Upper lobe of left lung (tissue), 6 donors: ENCODE data around the gene SLC17A9. TPM values are rescaled to one million over a fixed set of nuclear protein-coding genes. Genes with fewer than 3 reads are reported as not detected.
A peak's percentile ranks its signal among the peaks of the same experiment; 100 is the strongest.

Source experiments
- ATAC-seq, 2 donors: fragments of 200-7000 bp; cut with Tn5 transposase; one replicate each; pipeline ENCODE4 v1.9.1; 2022; ENCODE audit warnings: mild to moderate bottlenecking in 2 of 2, moderate library complexity in 2 of 2; ENCODE audit not compliant: low FRiP score in 2 of 2
- DNase-seq, 2 donors: peaks; one replicate each; pipeline ENCODE4 v3.0.0-alpha.2; 2019 to 2020
- H3K27ac ChIP-seq, 4 donors: fragments of 200-600 bp; sonication (generic); one replicate each; pipeline ENCODE4 v1.5.1; 2016 to 2019
- H3K27me3 ChIP-seq, 4 donors: fragments of 200-600 bp; sonication (generic); one replicate each; pipeline ENCODE4 v1.5.1; 2017 to 2019
- H3K36me3 ChIP-seq, 4 donors: fragments of 200-600 bp; sonication (generic); one replicate each; pipeline ENCODE4 v1.5.1; 2016 to 2019
- H3K4me1 ChIP-seq, 4 donors: fragments of 200-600 bp; sonication (generic); one replicate each; pipeline ENCODE4 v1.5.1; 2018 to 2019
- H3K4me3 ChIP-seq, 4 donors: fragments of 200-600 bp; sonication (generic); one replicate each; pipeline ENCODE4 v1.5.1; 2017 to 2019; ENCODE audit warnings: mild to moderate bottlenecking in 2 of 4, moderate library complexity in 1 of 4
- H3K9me3 ChIP-seq, 4 donors: fragments of 200-600 bp; sonication (generic); one replicate each; pipeline ENCODE4 v1.5.1; 2018 to 2019
- EP300 ChIP-seq, 4 donors: sonication (generic); formaldehyde crosslinking; IDR thresholded peaks; one replicate each; pipeline ENCODE4 v1.5.1; 2017; ENCODE audit warnings: antibody characterized with exemption in 4 of 4, control low read depth in 2 of 4
- POLR2A ChIP-seq, 4 donors: fragments of 450-650 bp; IDR thresholded peaks; one replicate each; pipeline ENCODE4 v1.5.1; 2016 to 2017; ENCODE audit warnings: antibody characterized with exemption in 4 of 4, mild to moderate bottlenecking in 2 of 4
- POLR2AphosphoS5 ChIP-seq, 2 donors: sonication (generic); formaldehyde crosslinking; IDR thresholded peaks; one replicate each; pipeline ENCODE4 v1.5.1; 2017; ENCODE audit warnings: antibody characterized with exemption in 2 of 2
- WGBS, 2 donors: methylation state at CpG; one replicate each; pipeline ENCODE4 v1.1.5; 2017 to 2018; 5-methylcytosine and 5-hydroxymethylcytosine counted together
- total RNA-seq, 6 donors: library from RNA; depleted of rRNA in 4 of 6; stranded (reverse); fragments of >200 nt in 4 of 6; gene quantifications; one replicate each; pipeline versions ENCODE4 v1.1.0 to v1.2.1, GENCODE V29; 2016 to 2021
- TF ChIP-seq, protein P1 (sequence below), 6 experiments: fragments of 450-650 bp in 4 of 6; fragments of 200-600 bp in 2 of 6; sonication (generic) in 2 of 6; IDR thresholded peaks; one replicate each; pipeline ENCODE4 v1.5.1; 2016 to 2019; ENCODE audit warnings: antibody characterized with exemption in 6 of 6
- donor health status: DM: no; HTN: no; CAD: no; lungs with moderate emphysema.
- donor health status: DM: no; HTN: yes; CAD: no; lungs with severe emphysema.

The SLC17A9 gene
- total RNA-seq, 6 donors from 2014 or later = 3.8 to 18.5 (median 14.4) TPM

DNA sequence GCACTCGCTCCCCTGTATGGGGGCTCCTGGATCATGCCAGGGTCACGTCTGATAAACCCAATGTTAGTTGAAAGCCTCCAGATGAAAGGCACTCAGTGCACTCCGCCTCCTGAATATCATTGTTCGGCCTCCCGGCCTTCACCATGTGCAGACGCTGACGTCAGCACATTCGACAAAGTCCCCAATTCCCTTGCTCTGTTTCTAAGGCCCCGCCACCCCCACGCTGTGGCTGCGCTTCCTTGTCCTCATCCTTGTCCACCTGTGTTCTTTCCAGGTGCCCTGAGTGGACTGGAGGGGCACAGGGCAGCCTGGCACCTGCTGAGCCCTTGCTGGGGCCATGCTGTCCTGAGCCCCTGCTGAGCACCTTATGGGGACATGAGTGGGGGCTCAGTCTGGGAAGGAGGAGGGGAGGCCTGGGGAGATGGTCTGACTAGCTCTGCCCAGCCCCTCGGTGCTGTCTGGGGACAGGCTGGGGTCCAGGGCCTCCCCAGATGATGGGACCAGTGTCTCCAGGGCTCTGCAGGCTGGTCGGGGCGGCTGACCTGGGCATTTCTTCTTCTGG is 64.1 kb downstream of the SLC17A9 start:
- DNase-seq (no peak), ATAC-seq (peak in 1 of 2 donors; percentile 26)
- H3K36me3 ChIP-seq = no peaks in the 10 kb centered on the region
- H3K4me1 ChIP-seq = no peaks in the 10 kb centered on the region
- H3K27ac ChIP-seq = no peak overlapping the region
- TF ChIP-seq EP300 (IDR thresholded peaks at IDR 0.05) = no peak
- peaks cover 0 to 32% (median 8%) of the 10 kb centered on the region in 4 donors for H3K27me3 ChIP-seq
- H3K9me3 ChIP-seq = peaks cover 0 to 8% (median 2%) of the 10 kb centered on the region in 4 donors
- WGBS, 2 donors = 72 to 74% methylated on average over 11 to 14 of the region's 14 CpGs
- H3K4me3 ChIP-seq = no peak overlapping the region

DNA sequence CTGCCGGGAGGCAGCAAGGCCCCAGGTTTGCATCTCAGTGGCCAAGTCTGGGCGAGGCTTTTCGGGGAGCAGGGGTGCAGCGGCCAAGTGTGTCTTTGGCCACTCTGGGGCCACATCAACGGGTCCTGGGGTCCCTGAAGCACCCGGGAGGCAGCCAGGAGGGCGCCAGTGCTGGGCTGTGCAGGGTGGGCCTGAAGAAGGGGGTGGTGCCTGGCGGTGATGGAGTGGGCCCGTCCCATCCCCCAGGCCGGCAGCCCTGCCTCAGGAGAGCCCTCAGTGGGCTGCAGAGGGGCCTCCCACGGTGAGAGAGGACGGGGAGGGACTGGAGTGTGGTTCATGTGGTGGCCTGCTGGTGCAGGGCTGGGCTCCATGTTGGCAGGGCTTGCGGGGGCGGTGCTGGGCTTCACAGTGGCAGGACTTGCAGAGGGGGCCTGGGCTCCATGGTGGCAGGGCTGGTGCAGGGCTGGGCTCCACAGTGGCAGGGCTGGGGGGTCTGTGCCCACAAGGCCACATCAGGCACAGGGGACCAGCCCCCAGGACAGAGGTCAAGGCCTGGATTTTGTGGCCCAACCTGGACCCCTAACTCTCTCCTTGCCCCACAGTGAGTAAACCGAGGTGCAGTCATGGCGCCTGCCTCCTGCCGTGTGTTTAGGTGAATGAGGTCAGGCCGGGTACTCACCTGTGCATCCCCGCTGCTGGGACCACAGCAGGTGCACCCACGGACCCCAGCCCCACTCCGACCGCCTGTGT is 64.7 kb downstream of the SLC17A9 start:
- WGBS, 2 donors = 53 to 72% methylated on average over 7 to 22 of the region's 22 CpGs
- no peak for ATAC-seq
- H3K4me3 ChIP-seq = no peak overlapping the region
- no peaks in the 10 kb centered on the region for H3K36me3 ChIP-seq
- no peak overlapping the region for H3K27ac ChIP-seq
- peaks cover 0 to 32% (median 8%) of the 10 kb centered on the region in 4 donors for H3K27me3 ChIP-seq
- peaks cover 0 to 8% (median 2%) of the 10 kb centered on the region in 4 donors for H3K9me3 ChIP-seq
- H3K4me1 ChIP-seq = no peaks in the 10 kb centered on the region
- DNase-seq = peak in 1 of 2 donors; percentile 68
- TF ChIP-seq POLR2A (IDR thresholded peaks at IDR 0.05) (no peak), EP300 (IDR thresholded peaks at IDR 0.05) (no peak), POLR2AphosphoS5 (IDR thresholded peaks at IDR 0.05) (no peak)
- TF ChIP-seq, protein P1, sequence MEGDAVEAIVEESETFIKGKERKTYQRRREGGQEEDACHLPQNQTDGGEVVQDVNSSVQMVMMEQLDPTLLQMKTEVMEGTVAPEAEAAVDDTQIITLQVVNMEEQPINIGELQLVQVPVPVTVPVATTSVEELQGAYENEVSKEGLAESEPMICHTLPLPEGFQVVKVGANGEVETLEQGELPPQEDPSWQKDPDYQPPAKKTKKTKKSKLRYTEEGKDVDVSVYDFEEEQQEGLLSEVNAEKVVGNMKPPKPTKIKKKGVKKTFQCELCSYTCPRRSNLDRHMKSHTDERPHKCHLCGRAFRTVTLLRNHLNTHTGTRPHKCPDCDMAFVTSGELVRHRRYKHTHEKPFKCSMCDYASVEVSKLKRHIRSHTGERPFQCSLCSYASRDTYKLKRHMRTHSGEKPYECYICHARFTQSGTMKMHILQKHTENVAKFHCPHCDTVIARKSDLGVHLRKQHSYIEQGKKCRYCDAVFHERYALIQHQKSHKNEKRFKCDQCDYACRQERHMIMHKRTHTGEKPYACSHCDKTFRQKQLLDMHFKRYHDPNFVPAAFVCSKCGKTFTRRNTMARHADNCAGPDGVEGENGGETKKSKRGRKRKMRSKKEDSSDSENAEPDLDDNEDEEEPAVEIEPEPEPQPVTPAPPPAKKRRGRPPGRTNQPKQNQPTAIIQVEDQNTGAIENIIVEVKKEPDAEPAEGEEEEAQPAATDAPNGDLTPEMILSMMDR (IDR thresholded peaks at IDR 0.05) = no peak

DNA sequence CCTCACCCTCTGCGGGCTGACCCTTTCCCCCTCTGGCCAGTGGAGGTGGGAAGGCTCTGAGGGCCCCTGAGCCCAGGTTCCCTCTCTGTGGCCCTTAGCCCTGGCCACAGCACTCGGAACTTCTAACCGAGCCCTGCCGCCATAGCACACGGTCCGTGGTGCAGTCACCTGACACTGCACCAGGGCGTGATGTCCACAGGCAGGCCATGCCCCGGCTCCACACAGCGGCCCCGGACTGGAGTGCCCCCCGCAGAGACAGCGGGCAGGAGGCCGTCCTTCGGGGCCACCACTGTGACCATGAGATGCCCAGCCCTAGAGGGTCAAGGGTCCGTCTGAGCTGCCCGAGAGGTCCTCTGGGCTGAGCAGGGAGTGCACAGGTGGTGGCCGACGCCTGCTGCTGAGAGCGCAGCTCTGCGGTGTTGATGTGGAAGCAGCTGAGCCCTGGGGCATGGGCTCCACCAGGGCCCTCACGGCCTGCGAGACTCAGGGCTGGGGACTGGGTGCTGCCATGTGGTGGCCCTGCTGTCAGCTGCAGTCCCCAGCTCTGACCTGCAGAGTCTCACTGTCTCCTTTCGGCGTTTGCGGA is 65.4 kb downstream of the SLC17A9 start:
- DNase-seq (peak in 1 of 2 donors; percentile 73), ATAC-seq (peak in 1 of 2 donors; percentile 6)
- H3K4me3 ChIP-seq = no peak overlapping the region
- peaks cover 0 to 4% (median 2%) of the 10 kb centered on the region in 4 donors for H3K9me3 ChIP-seq
- H3K36me3 ChIP-seq = no peaks in the 10 kb centered on the region
- no peak overlapping the region for H3K27ac ChIP-seq
- no peaks in the 10 kb centered on the region for H3K4me1 ChIP-seq
- no peak for TF ChIP-seq POLR2A (IDR thresholded peaks at IDR 0.05)
- TF ChIP-seq EP300 (IDR thresholded peaks at IDR 0.05) = no peak
- TF ChIP-seq POLR2AphosphoS5 (IDR thresholded peaks at IDR 0.05) = no peak
- TF ChIP-seq, protein P1 (IDR thresholded peaks at IDR 0.05) = no peak
- peaks cover 0 to 32% (median 8%) of the 10 kb centered on the region in 4 donors for H3K27me3 ChIP-seq
- 85 to 89% methylated on average over 15 to 19 of the region's 25 CpGs for WGBS, 2 donors

Other genes starting within 250 kb of the SLC17A9 start
- 1 to 10 TPM in 1 of 6 donors, under 1 TPM in 4, not detected in 1; 0.20 to 1.4 (median 0.26) TPM for gene NTSR1, start 243.9 kb upstream of the SLC17A9 start, total RNA-seq
- 10 to 100 TPM in 2 of 6 donors, 1 to 10 TPM in 4; 6.4 to 22.0 (median 8.5) TPM for gene MRGBP, start 156.2 kb upstream of the SLC17A9 start, total RNA-seq
- 100 to 1,000 TPM in 2 of 6 donors, 10 to 100 TPM in 4; 63.8 to 166 (median 74.9) TPM for gene OGFR, start 147.9 kb upstream of the SLC17A9 start, total RNA-seq
- gene COL9A3, start 135.7 kb upstream of the SLC17A9 start, total RNA-seq = 1 to 10 TPM in 4 of 6 donors, under 1 TPM in 1, not detected in 1; 0.57 to 8.4 (median 2.1) TPM
- 1 to 10 TPM; 2.1 to 9.6 (median 7.1) TPM for gene TCFL5, start 90.9 kb upstream of the SLC17A9 start, total RNA-seq
- gene DIDO1, start 26.2 kb upstream of the SLC17A9 start, total RNA-seq = 100 to 1,000 TPM in 1 of 6 donors, 10 to 100 TPM in 5; 51.6 to 109 (median 58.9) TPM
- 10 to 100 TPM; 18.6 to 33.2 (median 26.3) TPM for gene GID8, start 14.6 kb upstream of the SLC17A9 start, total RNA-seq
- gene BHLHE23, start 54.3 kb downstream of the SLC17A9 start, total RNA-seq = not detected